T-helper 2 cell treated with Interferon-gamma antibody and Interleukin-4, amounts not matched to agents 5 μg/mL and 100 μg/mL, for 36 hours (primary cell): ENCODE results near the gene RPL22.

ENCODE experiments used
- DNase-seq: peaks from one replicate; pipeline ENCODE4 v3.0.0; 2021; ENCODE audit warnings: low spot score
- H3K27ac Mint-ChIP-seq: one replicate; pipeline ENCODE4 v1.8.0; 2021; ENCODE audit warnings: mild to moderate bottlenecking, mixed read lengths
- H3K27me3 Mint-ChIP-seq: one replicate; pipeline ENCODE4 v1.8.0; 2021; ENCODE audit warnings: low read depth, mixed read lengths
- H3K36me3 Mint-ChIP-seq: one replicate; pipeline ENCODE4 v1.8.0; 2021; ENCODE audit warnings: low read depth, mixed read lengths
- H3K4me1 Mint-ChIP-seq: one replicate; pipeline ENCODE4 v1.8.0; 2021; ENCODE audit warnings: low read depth, mixed read lengths
- H3K4me3 Mint-ChIP-seq: one replicate; pipeline ENCODE4 v1.8.0; 2022; ENCODE audit warnings: mild to moderate bottlenecking, moderate library complexity, mixed read lengths
- H3K9me3 Mint-ChIP-seq: one replicate; pipeline ENCODE4 v1.8.0; 2021; ENCODE audit warnings: mixed read lengths

The RPL22 gene

DNA sequence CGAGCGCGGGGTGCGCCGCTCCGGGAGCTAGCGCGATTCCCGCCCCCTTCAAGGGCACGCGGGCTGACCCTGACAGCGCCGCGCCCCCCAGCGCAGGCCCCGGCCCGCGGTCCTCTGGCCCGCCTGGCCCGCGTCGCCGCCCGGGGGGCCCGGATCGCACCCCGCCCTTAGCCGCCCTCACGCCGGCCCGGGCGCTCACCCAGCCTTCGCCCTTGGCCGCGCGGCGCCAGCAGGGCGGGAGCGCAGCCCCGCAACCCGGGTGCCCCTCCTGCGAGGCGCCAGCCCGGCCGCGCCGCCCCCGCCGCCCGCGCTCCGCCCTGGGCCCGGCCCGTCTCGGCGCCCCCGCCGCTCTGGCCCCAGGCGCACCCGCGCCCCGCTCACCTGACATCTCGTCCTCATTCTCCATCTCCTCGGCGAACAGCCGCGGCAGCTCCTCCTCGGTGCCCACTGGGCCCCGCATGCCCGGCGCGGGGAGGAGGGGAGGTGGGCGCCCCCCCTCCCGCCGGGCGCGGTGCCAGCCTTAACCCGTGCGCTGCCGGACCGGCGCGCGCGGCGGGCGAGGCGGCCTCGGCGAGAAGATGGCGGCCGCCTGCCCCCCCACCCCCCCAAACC is 19.7 kb downstream of the RPL22 start:
- no peak overlapping the region for H3K27ac Mint-ChIP-seq
- peaks cover 5% of the 10 kb centered on the region for H3K4me1 Mint-ChIP-seq
- DNase-seq: no peak
- peaks cover 46% of the 10 kb centered on the region for H3K27me3 Mint-ChIP-seq
- H3K4me3 Mint-ChIP-seq: no peak overlapping the region
- H3K36me3 Mint-ChIP-seq: peaks cover 6% of the 10 kb centered on the region
- no peaks in the 10 kb centered on the region for H3K9me3 Mint-ChIP-seq

DNA sequence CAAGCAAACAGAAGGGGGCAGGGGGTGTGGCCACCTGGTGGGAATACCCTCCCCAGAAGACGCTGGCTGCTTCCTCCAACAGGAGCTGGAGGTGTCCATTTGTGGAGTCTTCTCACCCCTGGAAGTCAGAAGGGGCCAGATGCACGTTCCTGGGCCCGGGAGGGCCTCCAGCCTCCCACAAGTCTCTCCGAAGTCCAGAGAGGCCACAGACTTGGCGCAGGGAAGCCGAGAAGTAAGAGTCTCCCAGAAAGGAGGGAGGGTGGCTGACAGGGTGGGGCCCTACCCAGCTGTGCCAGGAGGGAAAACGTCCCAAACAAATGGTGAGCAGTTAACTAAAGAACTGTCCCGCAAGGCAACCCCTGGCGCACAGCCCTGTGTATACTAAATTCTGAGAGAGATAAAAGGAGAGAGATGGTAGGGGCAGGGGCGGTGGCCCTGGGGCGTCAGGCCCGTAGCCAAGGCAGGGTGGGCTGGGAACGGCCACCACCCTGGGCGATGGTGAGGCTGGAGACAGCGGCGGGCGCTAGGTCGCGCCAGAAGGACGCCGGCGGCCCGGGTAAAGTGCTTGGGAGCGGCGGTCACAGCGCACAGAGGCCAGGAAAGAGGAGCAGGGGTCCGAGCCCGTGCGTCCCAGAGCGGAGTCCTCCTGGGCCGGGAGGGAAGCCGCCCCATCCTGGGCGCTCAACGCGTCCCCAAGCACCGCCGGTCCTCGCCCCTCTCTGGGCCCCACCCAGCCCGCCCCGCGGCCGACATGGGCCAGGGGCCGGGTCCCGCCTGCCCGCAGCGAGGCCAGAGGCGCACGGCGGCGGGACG is 20.4 kb downstream of the RPL22 start:
- Mint-ChIP-seq H3K27me3 (peaks cover 46% of the 10 kb centered on the region), H3K9me3 (no peaks in the 10 kb centered on the region), H3K36me3 (peaks cover 2% of the 10 kb centered on the region), H3K27ac (no peak overlapping the region), H3K4me3 (no peak overlapping the region), H3K4me1 (peaks cover 5% of the 10 kb centered on the region)
- no peak for DNase-seq

DNA sequence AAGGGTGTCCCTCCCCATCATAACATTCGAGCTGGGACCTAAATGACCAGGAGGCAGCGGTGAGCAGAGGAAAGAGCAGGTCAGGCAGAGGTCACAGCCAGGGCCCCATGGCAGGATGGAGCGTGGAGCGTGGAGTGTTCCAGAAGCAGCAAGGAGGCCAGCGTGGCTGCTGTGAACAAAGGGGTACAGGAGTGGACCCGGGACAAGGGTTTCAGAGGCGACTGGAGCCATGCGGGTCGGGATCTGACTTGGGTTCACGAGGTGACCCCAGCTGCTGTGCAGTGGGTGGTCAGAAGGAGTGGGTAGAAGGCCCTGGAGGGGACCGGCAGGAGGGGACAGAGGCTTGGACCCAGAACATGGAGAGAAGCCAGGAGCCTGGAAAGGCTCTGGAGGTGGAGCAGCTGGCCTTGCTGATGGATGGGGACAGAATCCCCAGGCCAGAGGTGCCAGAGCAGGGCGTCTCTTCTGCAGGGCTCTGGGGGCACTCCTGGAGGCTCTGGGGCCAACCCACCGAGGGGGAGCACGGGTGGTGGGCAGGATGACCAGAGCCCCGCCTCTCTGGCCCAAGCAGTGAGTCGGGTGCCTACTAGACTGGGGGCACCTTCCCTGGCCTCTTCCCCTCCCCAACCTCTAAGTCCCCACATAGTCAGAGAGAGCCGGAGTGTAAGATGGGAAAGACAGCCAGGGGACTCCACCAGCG is 21.6 kb downstream of the RPL22 start:
- DNase-seq: no peak
- Mint-ChIP-seq H3K4me1 (peaks cover 5% of the 10 kb centered on the region), H3K4me3 (no peak overlapping the region), H3K27ac (no peak overlapping the region), H3K36me3 (peaks cover under 1% of the 10 kb centered on the region), H3K9me3 (no peaks in the 10 kb centered on the region), H3K27me3 (peaks cover 43% of the 10 kb centered on the region)

DNA sequence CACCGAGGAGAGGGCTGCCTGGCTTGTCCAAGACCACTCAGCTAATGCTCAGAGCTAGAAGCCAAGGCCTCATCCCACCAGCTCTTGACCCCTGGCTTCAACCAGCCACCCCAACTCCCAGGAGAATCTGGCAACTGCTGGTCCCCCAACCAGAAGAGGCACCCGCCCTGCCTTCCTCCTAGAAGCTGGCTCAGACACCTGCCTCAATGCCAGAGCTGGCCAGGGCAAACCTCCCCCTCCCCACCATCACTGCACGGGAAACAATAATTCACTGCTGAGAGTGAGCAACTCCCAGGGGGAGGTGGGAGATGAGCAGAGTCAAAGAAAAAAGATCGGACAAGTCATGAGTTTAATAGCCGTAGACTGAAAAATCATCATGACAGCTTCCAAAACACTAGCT is 22.6 kb downstream of the RPL22 start:
- no peak for DNase-seq
- Mint-ChIP-seq H3K27ac (no peak overlapping the region), H3K36me3 (no peaks in the 10 kb centered on the region), H3K9me3 (no peaks in the 10 kb centered on the region), H3K4me3 (no peak overlapping the region), H3K4me1 (peaks cover 5% of the 10 kb centered on the region), H3K27me3 (peaks cover 37% of the 10 kb centered on the region)

DNA sequence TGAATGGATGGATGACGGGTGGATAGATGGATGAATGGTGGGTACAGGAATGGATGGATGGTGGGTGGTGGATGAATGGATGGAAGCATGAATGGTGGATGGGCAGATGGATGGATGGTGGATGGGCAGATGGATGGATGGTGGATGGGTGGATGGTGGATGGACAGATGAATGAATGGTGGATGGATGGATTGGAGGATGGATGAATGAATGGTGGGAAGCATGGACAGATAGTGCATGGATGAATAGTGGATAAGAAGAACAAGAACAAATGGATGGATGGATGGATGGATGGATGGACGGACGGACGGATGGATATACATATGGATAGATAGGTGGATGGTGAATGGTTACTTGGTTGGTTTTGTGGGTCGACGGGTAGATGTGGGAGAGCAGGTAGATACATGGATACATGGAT is 24.0 kb downstream of the RPL22 start:
- Mint-ChIP-seq H3K9me3 (no peaks in the 10 kb centered on the region), H3K27me3 (peaks cover 24% of the 10 kb centered on the region), H3K36me3 (no peaks in the 10 kb centered on the region), H3K4me3 (no peak overlapping the region), H3K4me1 (no peaks in the 10 kb centered on the region), H3K27ac (no peak overlapping the region)
- no peak for DNase-seq

DNA sequence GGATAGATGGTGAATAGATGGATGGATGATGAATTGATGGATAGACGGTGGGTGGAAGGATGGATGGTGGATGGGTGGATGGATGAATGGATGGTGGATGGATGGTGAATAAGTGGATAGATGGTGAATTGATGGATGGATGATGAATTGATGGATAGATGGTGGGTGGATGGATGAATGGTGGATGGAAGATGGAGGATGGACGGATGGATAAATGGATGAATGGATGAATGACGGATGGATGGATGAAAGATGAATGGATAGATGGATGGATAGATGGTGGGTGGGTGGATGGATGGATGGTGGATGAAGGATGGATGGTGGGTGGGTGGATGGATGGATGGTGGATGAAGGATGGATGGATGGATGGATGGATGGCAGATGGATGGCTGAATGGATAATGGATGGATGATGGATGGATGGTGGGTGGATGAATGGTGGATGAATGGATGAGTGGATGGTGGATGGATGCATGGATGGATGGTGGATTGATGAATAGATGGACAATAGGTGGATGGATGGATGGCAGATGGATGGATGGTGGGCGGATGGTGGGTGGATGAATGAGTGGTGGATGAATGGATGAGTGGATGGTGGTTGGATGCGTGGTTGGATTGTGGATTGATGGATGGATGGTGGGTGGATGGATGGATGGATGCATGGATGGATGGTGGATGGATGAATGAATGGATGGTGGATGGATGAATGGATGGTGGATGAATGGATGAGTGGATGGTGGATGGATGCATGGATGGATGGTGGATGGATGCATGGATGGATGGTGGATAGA is 24.6 kb downstream of the RPL22 start:
- no peak overlapping the region for H3K27ac Mint-ChIP-seq
- no peak for DNase-seq
- no peaks in the 10 kb centered on the region for H3K9me3 Mint-ChIP-seq
- no peaks in the 10 kb centered on the region for H3K4me1 Mint-ChIP-seq
- peaks cover 24% of the 10 kb centered on the region for H3K27me3 Mint-ChIP-seq
- H3K36me3 Mint-ChIP-seq: no peaks in the 10 kb centered on the region
- no peak overlapping the region for H3K4me3 Mint-ChIP-seq

DNA sequence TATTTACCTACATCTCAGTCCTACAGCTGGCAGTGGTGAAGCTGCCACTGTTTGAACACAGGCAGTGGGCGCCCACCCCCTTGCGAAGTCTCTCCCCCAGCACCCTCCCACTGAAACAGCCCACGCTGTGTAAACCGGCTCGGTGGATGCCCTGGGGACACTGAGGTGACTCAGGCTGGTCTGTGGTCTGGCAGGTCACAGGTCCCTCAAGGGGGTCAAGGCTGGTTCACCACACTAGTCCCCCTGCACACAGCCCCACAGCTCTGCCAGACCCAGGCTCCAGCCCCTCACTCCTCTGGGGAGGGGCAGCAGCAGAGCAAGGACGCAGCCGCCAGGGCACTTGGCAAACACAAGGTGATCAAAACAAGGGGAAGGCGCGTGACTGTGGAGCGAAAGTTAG is 26.8 kb downstream of the RPL22 start:
- DNase-seq: no peak
- no peak overlapping the region for H3K27ac Mint-ChIP-seq
- H3K9me3 Mint-ChIP-seq: no peaks in the 10 kb centered on the region
- H3K36me3 Mint-ChIP-seq: no peaks in the 10 kb centered on the region
- H3K27me3 Mint-ChIP-seq: peaks cover 10% of the 10 kb centered on the region
- no peak overlapping the region for H3K4me3 Mint-ChIP-seq
- no peaks in the 10 kb centered on the region for H3K4me1 Mint-ChIP-seq

DNA sequence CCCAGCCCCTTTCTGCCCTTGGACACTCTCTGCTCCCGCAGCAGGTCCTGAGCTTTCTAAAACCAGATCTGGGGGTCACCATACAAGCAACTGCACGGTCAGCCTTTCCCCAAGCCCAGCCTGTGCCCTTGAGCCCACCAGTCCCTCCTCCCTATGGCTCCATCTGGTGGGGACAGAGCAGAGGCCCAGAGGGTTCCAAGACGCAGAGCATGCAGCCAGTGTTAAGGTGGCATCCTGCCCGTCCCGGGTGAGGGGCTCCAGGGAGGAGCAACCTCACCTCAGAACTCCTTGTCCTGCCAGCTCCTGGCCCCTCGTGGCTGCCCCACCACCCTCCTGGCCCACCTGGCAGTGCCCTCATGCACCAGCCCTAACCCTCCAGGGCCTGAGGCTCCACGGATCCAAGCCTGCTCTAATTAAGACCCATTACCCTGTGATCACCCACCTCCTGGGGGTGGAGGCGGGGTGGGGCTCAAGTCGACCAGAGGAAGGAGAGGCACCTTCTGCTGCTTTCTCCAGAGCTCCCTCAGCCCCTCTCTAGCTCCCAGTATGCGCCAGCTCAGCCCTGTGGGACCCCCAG is 27.8 kb downstream of the RPL22 start:
- no peak for DNase-seq

DNA sequence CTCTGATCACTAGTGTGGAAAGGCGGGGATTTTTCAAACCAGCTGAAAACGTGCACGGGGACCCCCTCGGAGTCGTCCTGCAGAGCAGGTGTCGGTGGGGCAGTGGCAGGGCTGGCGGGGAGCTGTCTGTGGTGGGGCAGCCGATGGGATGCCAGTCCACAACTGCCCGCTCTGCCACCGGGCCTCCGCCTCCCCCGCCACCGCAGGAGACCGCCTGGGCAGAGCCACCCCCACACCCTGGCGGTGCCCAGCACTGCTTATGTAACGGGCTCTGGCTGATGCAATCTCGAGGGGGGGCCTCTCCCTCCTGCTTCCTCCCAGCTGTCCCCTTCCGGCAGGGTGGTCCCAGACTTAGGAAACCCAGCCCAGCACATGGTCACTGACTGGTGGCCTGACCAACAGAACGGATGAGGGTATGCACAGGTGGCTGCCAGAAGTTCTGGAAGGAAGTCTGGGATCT is 28.6 kb downstream of the RPL22 start:
- Mint-ChIP-seq H3K36me3 (no peaks in the 10 kb centered on the region), H3K27me3 (no peaks in the 10 kb centered on the region), H3K27ac (no peak overlapping the region), H3K4me3 (no peak overlapping the region), H3K9me3 (no peaks in the 10 kb centered on the region), H3K4me1 (no peaks in the 10 kb centered on the region)
- DNase-seq: no peak

More for the DNA sequence above, 27.8 kb downstream of the RPL22 start:
- Mint-ChIP-seq H3K27ac (no peak overlapping the region), H3K4me3 (no peak overlapping the region), H3K9me3 (no peaks in the 10 kb centered on the region), H3K4me1 (no peaks in the 10 kb centered on the region), H3K27me3 (peaks cover 3% of the 10 kb centered on the region), H3K36me3 (no peaks in the 10 kb centered on the region)

DNA sequence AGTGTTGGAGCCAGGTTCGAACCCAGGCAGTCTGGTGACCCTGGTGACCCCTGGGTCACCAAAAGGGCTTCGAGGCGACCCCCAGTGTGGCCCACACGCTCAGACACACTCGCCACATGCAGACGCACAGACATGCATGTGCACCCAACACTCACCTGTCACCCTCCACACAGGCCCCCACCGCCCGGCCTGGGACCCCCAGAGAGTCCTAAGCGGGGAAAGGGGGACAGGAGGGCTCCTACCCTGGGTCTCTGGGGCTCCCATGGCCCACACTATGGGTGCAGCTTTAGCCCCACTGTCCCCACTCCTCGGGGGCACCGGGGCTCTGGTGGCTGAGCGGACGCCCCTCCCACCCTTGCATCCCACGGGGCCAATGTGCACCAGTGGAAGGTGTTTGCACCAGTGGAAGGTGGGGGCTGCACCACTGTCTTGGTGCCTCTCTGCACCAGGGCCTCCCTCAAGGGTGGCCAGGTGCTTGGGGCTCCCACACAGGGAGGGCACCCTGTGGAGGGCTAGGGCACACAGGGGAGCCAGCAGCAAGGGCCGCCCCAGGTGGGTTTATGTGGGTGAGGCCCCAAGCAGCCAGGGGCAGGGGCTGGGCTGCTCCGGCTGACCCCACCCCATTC is 29.2 kb downstream of the RPL22 start:
- H3K9me3 Mint-ChIP-seq: no peaks in the 10 kb centered on the region
- no peaks in the 10 kb centered on the region for H3K4me1 Mint-ChIP-seq
- DNase-seq: no peak
- no peaks in the 10 kb centered on the region for H3K36me3 Mint-ChIP-seq
- H3K27me3 Mint-ChIP-seq: no peaks in the 10 kb centered on the region
- H3K27ac Mint-ChIP-seq: no peak overlapping the region
- no peak overlapping the region for H3K4me3 Mint-ChIP-seq

DNA sequence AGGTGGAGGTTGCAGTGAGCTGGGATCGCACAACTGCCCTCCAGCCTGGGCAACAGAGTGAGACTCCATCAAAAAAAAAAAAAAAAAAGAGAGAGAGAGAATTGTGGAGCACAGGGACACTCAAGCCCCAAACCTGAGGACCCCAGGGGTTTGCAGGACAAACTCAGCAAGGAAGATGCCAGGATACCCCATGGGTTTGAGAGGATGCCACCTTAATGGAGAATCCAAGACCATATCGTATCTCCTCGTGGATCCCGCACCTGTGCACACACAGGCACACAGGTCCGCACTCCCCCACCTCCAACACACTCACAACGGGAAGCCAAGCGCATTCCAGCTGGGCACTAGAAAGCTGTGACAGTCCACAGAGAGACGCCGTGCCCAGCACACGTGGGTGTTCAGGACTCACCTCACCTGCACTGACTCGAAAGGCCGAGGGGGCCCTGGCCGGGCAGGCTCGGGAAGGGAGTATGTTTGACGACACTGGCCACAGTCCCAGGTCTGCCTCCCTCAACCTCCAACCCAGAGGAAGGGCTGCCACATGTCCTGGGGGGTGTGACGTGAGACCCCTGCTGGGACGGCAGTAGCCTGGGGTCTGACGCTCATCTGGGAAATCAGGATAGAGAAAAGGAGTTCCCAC is 30.3 kb downstream of the RPL22 start:
- no peaks in the 10 kb centered on the region for H3K27me3 Mint-ChIP-seq
- no peak for DNase-seq
- H3K27ac Mint-ChIP-seq: no peak overlapping the region
- no peaks in the 10 kb centered on the region for H3K36me3 Mint-ChIP-seq
- no peak overlapping the region for H3K4me3 Mint-ChIP-seq
- H3K9me3 Mint-ChIP-seq: no peaks in the 10 kb centered on the region
- H3K4me1 Mint-ChIP-seq: no peaks in the 10 kb centered on the region

DNA sequence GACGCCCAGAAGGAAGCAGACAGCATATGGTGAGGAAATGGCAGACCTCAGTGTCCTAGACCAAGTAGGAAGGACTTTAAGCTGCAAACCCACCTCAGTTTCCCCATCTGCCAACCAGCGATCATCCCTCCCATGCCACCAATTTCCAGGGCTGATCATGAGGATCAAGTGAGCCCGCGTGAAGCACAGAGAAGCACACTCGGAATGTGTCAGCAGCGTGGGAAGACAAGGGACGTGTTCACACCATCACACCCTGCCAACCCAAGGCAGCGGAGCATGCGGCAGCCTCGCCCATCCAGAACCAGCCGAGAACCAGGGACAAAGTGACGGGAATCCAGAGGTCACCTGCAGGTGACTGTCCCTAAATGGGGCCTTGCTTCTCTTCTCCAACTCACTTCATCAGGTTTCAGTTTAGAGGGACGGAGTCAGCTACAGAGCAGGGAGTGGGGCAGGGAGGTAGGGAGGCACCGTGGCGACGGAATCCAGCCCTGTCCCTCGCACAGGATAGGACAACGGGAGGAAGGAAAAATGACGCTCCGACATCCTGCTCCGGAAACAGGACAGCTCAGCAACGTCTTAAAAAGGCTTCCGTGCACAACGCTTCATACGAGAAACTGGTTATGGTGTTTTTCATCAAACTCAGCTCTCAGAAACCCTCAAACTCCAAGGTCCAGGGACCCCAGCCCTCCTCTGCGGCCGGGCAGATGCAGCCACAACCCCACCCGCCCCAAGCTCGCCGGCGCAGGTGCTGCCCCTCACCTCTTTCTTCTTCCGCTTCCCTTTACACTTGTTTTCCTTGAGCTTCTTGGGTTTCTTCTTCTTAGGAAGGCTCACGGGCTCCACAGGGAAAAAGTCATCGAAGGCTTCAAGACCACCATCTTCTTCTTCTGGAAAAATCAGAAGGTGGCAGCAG is 31.7 kb downstream of the RPL22 start:
- no peak overlapping the region for H3K4me3 Mint-ChIP-seq
- no peaks in the 10 kb centered on the region for H3K36me3 Mint-ChIP-seq
- no peak for DNase-seq
- H3K4me1 Mint-ChIP-seq: no peaks in the 10 kb centered on the region
- H3K27me3 Mint-ChIP-seq: no peaks in the 10 kb centered on the region
- no peaks in the 10 kb centered on the region for H3K9me3 Mint-ChIP-seq
- H3K27ac Mint-ChIP-seq: no peak overlapping the region
